Progenitor cell of endocrine pancreas (in vitro differentiated cells): ENCODE results near the gene PTPRU. TPM values are rescaled to one million over a fixed set of nuclear protein-coding genes. Genes with fewer than 3 reads are reported as not detected.

Source experiments
- DNase-seq: peaks from one replicate; pipeline ENCODE4 v3.0.0; 2021; ENCODE audit warnings: low spot score; ENCODE audit not compliant: unreplicated experiment
- H3K27ac Mint-ChIP-seq: 2 replicates; pipeline ENCODE4 v1.8.0; 2021; ENCODE audit warnings: mild to moderate bottlenecking, moderate library complexity, mixed read lengths
- H3K27me3 Mint-ChIP-seq: 2 replicates; pipeline ENCODE4 v1.8.0; 2021; ENCODE audit warnings: mixed read lengths
- H3K36me3 Mint-ChIP-seq: 2 replicates; pipeline ENCODE4 v1.8.0; 2022; ENCODE audit warnings: mixed read lengths; ENCODE audit not compliant: insufficient read depth
- H3K4me1 Mint-ChIP-seq: 2 replicates; pipeline ENCODE4 v1.8.0; 2021; ENCODE audit warnings: low read depth, mixed read lengths
- H3K4me3 Mint-ChIP-seq: 2 replicates; pipeline ENCODE4 v1.8.0; 2021; ENCODE audit warnings: low read depth, mild to moderate bottlenecking, moderate library complexity, mixed read lengths
- H3K9me3 Mint-ChIP-seq: 2 replicates; pipeline ENCODE4 v1.8.0; 2021; ENCODE audit warnings: low read depth, mixed read lengths
- total RNA-seq: library from RNA; stranded (reverse); gene quantifications from 2 replicates; pipeline ENCODE4 v1.2.1, GENCODE V29; 2021
- TF ChIP-seq, protein P1 (sequence below): fragments of 200-600 bp; sonication (generic); IDR thresholded peaks from one replicate; pipeline ENCODE4 v1.5.0; 2021; ENCODE audit warnings: antibody characterized with exemption, mild to moderate bottlenecking; ENCODE audit not compliant: unreplicated experiment

The PTPRU gene
- total RNA-seq, 1 donor from 2014 or later: 79.4 TPM

DNA sequence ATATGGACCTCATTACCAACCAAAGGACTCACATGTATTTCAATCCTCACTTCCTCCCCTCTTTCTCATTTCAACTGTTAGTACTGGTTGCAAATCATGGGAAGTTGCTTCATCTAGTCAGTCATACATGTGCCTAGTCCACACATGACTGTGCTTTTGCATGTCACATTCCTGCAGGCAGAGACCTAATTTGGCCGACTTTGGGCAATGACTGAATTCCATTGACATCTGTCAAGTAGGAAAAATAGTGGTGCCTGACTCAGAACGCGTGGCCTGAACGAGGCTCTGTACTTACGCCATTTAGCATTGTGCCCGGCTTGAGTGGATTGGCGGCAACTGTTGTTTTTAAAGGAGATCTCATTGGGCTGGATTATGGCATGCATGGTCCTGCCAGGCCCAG, 18.0 kb downstream of the PTPRU start:
- DNase-seq: no peak
- Mint-ChIP-seq H3K4me3 (no peak overlapping the region), H3K4me1 (peaks cover 31% of the 10 kb centered on the region), H3K27me3 (peaks cover 6% of the 10 kb centered on the region), H3K36me3 (peaks cover 2% of the 10 kb centered on the region), H3K27ac (no peak overlapping the region), H3K9me3 (no peaks in the 10 kb centered on the region)
- TF ChIP-seq, protein P1, sequence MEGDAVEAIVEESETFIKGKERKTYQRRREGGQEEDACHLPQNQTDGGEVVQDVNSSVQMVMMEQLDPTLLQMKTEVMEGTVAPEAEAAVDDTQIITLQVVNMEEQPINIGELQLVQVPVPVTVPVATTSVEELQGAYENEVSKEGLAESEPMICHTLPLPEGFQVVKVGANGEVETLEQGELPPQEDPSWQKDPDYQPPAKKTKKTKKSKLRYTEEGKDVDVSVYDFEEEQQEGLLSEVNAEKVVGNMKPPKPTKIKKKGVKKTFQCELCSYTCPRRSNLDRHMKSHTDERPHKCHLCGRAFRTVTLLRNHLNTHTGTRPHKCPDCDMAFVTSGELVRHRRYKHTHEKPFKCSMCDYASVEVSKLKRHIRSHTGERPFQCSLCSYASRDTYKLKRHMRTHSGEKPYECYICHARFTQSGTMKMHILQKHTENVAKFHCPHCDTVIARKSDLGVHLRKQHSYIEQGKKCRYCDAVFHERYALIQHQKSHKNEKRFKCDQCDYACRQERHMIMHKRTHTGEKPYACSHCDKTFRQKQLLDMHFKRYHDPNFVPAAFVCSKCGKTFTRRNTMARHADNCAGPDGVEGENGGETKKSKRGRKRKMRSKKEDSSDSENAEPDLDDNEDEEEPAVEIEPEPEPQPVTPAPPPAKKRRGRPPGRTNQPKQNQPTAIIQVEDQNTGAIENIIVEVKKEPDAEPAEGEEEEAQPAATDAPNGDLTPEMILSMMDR: no peak

DNA sequence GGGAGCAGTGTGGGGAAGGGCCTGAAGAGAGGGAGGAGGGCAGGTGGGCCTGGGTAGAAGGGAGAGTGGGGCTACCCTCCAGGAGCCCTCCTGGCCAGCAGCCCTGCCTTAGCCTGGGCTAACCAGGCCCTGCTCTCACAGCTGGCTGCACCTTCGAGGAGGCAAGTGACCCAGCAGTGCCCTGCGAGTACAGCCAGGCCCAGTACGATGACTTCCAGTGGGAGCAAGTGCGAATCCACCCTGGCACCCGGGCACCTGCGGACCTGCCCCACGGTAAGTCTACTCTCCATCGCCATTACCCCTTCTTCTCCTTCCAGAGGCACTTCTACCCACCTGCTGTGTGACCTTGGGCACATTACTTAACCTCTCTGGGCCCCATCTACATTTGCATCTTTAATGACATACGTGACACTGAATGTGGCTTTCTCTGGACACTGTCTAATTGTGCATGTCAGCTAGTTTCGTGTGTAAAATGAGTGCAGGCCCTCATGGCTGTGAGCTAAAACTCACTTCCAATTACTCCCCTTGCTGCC, 18.9 kb downstream of the PTPRU start:
- TF ChIP-seq, protein P1: no peak
- Mint-ChIP-seq H3K36me3 (peaks cover 2% of the 10 kb centered on the region), H3K27me3 (peaks cover 6% of the 10 kb centered on the region), H3K27ac (no peak overlapping the region), H3K4me3 (no peak overlapping the region), H3K4me1 (peaks cover 25% of the 10 kb centered on the region), H3K9me3 (no peaks in the 10 kb centered on the region)
- no peak for DNase-seq

- peaks cover 3% of the 10 kb centered on the region for H3K36me3 Mint-ChIP-seq
- peaks cover 6% of the 10 kb centered on the region for H3K27me3 Mint-ChIP-seq
- TF ChIP-seq, protein P1: peak; percentile 23
- peaks cover 18% of the 10 kb centered on the region for H3K4me1 Mint-ChIP-seq
- no peaks in the 10 kb centered on the region for H3K9me3 Mint-ChIP-seq
- no peak overlapping the region for H3K4me3 Mint-ChIP-seq
- DNase-seq: no peak
- peak overlapping the region; percentile 18 for H3K27ac Mint-ChIP-seq
Measured at GRCh38 chr1:29256394-29256793, 20.1 kb downstream of the PTPRU start.

DNA sequence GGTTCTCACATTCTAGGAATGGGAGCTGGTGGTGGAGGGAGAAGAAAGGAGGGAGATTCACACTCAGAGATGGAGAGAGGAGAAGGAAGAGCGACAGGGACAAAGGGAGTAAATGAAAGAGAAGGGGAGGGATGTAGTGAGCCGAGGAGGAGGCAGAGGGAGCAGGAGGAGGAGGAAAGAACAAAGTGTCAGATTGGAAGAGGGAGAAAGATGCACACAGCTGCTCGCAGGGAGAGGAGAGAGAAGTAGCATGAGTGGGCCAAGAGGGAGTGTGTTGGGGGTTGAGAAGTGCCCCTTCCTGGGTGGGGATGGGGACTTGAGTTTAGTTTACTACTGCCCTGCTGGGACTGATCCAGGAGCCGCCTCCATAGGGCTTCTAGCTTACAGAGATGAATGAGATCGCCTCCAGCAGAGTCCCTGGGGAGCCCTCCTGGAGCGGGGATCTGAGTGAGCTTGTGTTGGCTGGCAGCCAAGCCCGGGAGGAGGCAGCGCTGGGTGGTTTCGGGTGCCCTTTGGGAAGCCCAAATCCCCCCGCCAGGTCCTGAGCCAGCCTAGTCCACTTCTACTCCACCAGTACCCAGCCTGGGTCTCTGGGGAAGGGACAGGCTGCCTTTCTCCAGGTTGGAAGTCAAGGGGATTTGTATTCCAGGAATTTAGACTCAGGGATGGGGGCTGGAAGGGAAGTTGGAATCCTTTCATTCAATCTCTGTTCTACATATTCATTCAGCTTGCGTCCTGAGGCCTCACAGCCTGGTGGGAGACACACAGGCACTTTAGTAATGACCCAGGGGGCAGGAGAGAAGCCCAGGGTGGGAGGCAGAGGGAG, 20.9 kb downstream of the PTPRU start:
- TF ChIP-seq, protein P1: no peak
- Mint-ChIP-seq H3K4me1 (peaks cover 18% of the 10 kb centered on the region), H3K4me3 (no peak overlapping the region), H3K27me3 (peaks cover 6% of the 10 kb centered on the region), H3K27ac (no peak overlapping the region), H3K36me3 (peaks cover 8% of the 10 kb centered on the region), H3K9me3 (no peaks in the 10 kb centered on the region)
- no peak for DNase-seq

- Mint-ChIP-seq H3K4me3 (no peak overlapping the region), H3K27me3 (peaks cover 6% of the 10 kb centered on the region)
Measured at GRCh38 chr1:29258189-29258975, 22.1 kb downstream of the PTPRU start.

More at GRCh38 chr1:29258189-29258975, 22.1 kb downstream of the PTPRU start:
- Mint-ChIP-seq H3K4me1 (peaks cover 13% of the 10 kb centered on the region), H3K9me3 (no peaks in the 10 kb centered on the region), H3K36me3 (peaks cover 10% of the 10 kb centered on the region), H3K27ac (no peak overlapping the region)
- no peak for DNase-seq
- TF ChIP-seq, protein P1: no peak
